Fibroblast of skin of left biceps (primary cell): ENCODE measurements around the gene PRSS48.
A peak's percentile ranks its signal among the peaks of the same experiment; 100 is the strongest.
"Not testable (repeated sequence)": the region's sequence is repeated elsewhere in the genome, so short reads cannot be mapped to it uniquely, and the experiment has no call there.

ENCODE experiments used
- DNase-seq, 2 experiments: peaks; one replicate each; pipeline ENCODE4 v3.0.0-alpha.2; 2013; ENCODE audit warnings: low read depth in 2 of 2

The PRSS48 gene

GRCh38 chr4:151318307-151319006 lies 41.5 kb downstream of the PRSS48 start:
- DNase-seq, result no peak

GRCh38 chr4:151319490-151319889 lies 42.5 kb downstream of the PRSS48 start:
- DNase-seq, result no peak

- no peak for DNase-seq
These were observed 44.6 kb downstream of the PRSS48 start for GRCh38 chr4:151321586-151321985.

GRCh38 chr4:151322161-151322560 lies 45.2 kb downstream of the PRSS48 start:
- DNase-seq, result not testable (repeated sequence)

- DNase-seq, result no peak
These were observed 45.6 kb downstream of the PRSS48 start for GRCh38 chr4:151322570-151322969.

- DNase-seq, result no peak
These were observed 46.7 kb downstream of the PRSS48 start for GRCh38 chr4:151323667-151324066.

GRCh38 chr4:151324124-151324751 lies 47.3 kb downstream of the PRSS48 start:
- no peak for DNase-seq

DNA sequence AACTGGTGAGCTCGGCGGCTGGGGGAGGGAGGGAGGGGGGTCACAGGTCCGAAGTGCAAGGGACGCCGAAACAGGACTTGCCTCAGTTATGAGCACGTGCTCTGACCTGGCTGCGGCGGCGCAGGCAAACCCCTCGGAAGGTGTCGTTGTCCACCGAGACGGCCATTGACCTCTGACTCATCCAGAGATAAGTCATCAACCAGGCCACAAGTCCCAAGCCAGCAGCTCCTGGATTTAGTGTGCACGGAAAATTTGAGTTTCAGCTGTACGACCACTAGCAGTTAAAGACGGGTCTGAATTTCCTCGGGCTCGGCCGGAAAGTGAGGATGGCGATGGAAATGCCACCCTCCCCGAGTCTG lies 47.8 kb downstream of the PRSS48 start:
- DNase-seq, result no peak

GRCh38 chr4:151325111-151325948 lies 48.4 kb downstream of the PRSS48 start, which contains the start of gene SH3D19:
SH3D19 (minus strand) TSS chr4:151325605; CDS start chr4:151325352, 253 bp downstream.
- DNase-seq, result peak; percentile 13 to 29

GRCh38 chr4:151325949-151326246 lies 48.9 kb downstream of the PRSS48 start:
- DNase-seq, result no peak

DNA sequence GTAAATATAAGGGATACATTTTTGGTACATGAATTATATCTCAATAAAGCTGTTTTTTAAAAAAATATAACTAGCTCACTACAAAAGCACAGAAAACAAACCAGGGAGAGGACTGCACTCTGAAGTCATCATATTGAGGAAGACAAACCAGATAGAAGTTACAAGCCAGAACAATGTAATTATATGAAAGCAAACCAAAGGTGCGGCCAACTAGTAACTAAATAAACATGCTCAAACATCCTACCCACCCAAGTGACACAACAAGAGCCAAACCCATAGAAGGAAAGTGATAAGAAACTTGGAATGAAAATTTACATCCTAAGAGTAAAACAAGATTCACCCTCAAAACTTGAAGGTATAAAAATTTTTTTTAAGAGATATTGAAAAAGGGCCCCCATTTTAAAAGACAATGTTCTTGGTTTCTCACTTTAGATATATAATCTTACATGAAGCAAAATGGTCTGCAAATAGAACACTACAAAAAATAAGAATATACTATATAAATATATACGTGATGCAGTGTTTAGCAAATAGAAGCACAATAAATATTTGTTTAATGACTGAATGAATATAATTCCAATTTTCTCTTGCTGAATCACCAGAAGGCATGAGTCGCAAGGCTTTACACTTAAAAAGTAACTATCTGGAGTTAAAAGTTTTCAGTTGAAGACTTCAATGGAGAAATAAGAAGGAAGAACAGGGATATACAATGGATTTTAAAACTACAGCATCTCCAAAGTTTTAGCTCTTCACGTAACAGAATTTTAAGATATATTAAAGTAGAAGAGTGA lies 52.5 kb downstream of the PRSS48 start:
- DNase-seq, result no peak

GRCh38 chr4:151331276-151332042 lies 54.5 kb downstream of the PRSS48 start:
- no peak for DNase-seq

- DNase-seq, result no peak
These were observed 62.5 kb downstream of the PRSS48 start for GRCh38 chr4:151339467-151339866.

DNA sequence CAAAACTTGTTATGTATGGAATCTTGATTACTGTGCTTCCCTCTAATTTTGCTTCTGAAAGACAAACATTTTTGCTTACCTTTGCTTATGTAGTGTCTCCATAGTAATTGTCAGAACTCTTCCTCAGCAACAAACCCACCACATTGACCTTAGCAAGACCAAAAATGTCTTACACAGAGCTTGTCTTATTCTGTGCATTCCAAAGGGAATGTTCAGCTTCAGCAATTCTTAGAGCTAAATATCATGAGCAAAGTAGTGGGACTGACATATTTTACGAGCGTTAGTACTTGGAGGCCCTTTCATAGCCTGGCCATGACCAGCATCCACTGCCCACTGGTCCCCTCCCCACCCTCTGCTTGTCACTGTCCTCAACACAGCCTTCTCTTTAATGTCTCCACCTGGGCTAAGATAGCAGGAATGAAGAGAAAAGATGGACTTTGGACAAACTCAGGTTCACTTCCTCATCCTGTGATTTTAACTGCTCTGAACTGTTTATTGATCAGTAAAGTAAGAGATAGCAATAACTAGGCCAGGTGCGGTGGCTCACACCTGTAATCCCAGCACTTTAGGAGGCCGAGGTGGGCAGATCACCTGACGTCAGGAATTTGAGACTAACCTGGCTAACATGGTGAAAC lies 63.9 kb downstream of the PRSS48 start:
- no peak for DNase-seq
